ENCODE results near the gene SLC16A7. TPM values are rescaled to one million over a fixed set of nuclear protein-coding genes. Genes with fewer than 3 reads are reported as not detected.
A peak's percentile ranks its signal among the peaks of the same experiment; 100 is the strongest.
"Not testable (repeated sequence)": the region's sequence is repeated elsewhere in the genome, so short reads cannot be mapped to it uniquely, and the experiment has no call there.

Gene SLC16A7
- polyA plus RNA-seq, 3 donors: 3.2 to 4.1 (median 3.4) TPM

DNA sequence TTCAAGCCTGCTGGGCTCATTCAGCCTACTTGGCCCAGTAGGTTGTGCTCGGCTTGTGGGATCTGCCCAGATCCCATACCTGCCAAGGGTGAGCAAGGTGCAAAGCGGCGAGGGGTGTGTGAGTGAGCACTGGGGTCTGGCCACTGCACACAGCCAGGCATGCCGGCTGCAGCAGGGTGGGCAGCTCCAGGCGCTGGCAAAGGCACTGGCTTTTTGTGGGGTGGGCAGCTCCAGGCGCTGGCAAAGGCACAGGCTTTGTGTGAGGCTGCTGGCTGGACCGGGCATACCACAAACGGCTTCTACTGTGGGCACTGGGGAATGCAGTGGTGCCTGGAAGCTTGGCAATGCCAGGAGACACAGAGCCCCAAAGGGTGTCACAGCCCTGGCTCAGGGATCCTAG, 137.4 kb downstream of the SLC16A7 start:
- no peak for DNase-seq

DNA sequence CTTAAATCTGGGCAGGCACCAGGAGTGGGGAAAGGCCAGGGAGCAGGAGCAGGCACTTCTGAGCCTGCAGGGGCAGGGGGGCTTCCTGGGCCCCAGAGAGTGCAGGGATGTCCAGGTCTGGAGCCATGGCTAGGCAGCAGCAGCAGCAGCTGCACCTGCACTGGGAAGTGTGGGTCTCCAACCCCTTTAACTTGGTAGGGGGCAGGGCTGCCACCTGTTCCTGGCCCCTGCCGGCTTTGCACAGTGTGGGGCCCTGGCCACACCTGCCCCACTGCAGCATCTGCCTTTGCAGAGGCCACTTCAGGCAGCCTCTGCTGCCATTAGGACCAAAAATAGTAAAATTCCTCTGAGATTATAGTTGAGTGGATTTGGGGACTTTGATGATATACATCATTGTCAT, 138.5 kb downstream of the SLC16A7 start:
- DNase-seq: no peak

DNA sequence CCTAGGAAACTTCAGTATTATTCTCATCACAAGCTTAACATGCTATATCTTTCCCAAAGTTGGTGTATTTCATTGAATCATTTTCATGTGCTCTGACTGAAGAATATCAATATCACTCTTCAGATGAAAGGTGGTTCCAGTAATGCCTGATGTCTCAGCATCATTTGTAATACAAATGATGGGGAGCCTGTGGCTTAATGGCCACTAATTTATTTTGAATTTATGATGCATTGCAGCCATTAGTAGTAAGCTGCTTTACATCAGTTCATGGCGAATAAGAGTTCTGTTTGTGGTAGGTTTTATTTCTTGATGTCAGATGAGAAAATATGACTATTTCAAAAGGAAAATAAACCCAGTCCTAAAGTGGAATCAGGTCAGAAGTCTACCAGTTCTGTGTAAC, 139.4 kb downstream of the SLC16A7 start:
- no peak for DNase-seq

DNA sequence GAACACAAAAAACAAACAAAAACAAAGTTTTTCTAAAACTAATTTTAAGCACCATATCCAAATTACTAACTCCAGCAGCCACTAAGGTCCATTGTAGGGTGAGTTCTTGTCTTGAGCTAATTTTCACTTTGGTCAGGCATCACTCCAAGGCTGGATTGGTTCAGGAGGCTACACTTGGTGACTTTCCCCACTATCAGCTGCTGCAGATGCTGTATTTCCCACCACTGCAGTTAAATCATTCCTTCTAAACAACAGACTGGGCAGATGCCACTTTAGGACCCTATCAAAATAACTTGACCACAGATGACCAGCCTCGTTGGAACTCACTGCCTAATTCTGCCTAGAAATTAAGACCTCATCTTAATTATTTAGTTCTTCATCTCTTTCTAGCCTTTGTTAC, 140.5 kb downstream of the SLC16A7 start:
- DNase-seq: no peak

DNA sequence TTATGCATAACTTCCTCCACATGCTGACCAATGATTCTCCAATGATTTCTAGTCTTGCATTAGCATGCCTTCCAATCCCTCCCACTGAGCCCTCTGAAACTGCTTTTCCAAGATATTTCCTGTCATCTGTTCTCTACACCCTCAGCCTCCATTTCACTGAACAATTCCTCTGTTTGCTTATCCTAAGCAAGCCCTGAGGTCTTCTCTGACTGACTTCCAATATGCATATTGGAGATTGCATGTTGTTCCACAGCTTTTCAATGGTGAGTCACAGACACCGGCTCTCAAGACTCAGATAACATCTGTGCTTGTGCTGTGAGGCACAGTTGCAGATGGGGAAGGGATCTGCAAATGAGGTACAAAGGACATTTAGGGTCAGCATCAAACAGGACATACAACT, 141.0 kb downstream of the SLC16A7 start:
- DNase-seq: no peak

DNA sequence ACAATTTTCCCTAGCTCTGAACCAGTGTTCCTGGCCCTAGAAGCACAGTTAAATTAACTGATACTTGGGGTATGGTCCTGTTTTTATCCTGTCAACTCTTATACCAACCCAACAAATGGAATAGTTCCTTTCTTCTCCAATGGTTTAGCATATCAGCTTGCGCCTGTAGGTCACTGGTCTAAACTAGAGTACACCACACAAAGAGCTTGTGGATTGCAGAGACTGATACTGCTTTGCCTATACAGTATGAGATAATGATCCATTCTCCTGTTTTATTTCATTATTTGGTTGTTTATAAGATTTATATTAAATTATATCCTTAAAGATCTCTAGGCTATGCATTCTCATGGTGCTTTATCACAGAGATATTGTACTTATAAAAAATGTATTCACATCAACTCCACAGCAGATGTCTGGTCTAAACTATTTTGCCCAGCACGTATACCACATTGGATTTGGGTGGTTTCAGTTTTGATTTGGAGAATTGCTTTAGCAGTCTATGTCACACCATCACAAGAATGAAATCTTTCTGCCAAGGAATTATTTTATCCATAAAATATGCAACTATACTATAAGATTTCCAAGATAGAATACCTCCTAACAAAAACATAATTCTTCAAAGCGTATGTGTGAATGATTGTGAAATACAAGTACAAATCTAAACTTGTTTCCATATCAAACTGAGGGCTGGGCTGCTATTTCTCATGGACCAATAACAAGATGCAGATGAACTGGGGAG, 142.1 kb downstream of the SLC16A7 start:
- DNase-seq: no peak

DNA sequence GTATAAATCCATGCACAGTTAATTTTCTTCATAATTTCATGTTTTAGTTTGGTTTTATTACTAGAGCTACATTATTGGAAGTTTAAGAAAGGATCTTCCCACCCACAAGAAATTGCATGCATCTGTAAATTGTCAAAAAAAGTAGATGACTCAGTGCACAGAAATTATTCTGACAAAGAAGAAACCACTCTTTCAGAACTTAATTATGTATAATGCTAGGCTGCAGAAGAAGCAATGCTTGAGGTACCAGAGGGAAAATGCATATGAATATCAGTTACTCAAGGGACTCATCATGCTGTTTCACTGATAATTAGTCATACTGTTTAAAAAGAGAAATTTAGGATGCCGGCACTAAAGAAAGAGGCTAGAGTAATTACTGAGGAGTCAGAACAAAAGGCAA, 147.0 kb downstream of the SLC16A7 start:
- DNase-seq: no peak

DNA sequence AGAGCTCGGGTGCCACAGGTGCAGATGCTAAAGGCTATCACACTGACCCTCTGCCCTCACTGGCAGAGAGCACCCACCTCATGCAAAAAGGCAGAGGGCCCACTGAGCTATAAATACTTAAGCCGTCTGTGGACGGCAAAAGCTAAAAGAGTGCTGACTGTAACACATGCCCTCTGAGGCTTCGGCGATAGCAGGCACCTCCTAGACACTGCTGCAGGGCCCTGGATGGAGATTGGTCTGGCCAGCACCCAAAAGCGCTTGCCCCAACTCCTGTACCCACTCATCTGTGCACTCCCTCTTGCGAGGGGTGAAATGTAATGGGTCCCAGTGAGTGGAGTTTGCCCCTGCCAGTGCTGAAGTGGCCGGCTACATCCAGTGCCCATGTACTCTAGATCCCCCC, 148.7 kb downstream of the SLC16A7 start:
- no peak for DNase-seq

DNA sequence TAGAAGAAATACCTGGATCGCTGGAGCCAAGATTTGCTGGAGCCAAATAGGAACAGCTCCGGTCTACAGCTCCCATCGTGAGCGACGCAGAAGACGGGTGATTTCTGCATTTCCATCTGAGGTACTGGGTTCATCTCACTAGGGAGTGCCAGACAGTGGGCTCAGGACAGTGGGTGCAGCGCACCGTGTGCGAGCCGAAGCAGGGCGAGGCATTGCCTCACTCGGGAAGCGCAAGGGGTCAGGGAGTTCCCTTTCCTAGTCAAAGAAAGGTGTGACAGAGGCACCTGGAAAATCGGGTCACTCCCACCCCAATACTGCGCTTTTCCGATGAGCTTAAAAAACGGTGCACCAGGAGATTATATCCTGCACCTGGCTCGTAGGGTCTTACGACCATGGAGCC, 155.3 kb downstream of the SLC16A7 start:
- DNase-seq: not testable (repeated sequence)

DNA sequence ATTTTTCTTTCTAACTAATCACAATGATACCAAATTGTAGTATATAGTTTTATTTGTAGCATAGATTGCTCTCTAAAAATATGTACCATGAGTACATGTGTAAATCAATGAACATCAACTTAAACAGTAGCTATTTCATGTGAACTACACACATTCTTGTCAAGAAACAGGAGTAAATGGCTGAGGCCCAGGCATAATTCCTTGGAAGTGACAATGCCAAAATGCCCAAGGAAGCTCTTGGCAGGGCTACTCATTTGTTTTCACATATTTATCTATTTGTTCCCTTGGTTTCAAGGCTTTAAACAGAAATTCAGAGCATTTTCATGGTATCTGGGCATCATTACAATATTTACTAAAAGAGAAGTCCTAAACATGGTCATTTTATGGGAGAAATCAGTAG, 165.7 kb downstream of the SLC16A7 start:
- no peak for DNase-seq

DNA sequence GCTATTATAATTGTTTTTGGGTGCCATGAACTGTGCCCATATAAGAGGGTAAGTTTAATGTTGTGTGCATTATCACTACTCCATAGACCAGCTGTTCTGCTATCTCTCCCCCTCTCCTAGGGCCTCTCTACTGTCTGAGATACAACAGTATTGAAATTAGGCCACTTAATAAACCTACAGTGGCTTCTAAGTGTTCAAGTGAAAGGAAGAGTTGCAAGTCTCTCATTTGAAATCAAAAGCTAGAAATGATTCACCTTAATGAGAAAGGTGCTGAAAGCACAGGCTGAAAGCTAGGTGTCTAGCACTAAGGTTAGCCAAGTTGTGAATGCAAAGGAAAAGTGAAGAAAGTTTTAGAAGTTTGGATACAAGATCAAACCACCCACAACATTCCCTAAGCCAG, 168.0 kb downstream of the SLC16A7 start:
- no peak for DNase-seq

DNA sequence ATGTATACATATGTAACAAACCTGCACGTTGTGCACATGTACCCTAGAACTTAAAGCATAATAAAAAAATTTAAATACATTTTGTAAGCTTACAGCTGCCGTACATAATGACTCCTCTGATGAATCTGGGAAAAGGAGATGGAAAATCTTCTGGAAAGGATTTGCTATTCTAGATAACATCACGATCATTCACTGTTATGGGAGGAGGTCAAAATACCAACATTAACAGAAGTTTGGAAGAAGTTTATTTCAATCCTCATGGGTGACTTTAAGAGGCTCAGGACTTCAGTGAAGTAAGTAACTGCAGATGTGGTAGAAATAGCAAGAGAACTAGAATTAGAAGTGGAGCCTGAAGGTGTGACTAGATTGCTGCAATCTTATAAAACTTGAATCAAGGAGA, 172.2 kb downstream of the SLC16A7 start:
- no peak for DNase-seq

DNA sequence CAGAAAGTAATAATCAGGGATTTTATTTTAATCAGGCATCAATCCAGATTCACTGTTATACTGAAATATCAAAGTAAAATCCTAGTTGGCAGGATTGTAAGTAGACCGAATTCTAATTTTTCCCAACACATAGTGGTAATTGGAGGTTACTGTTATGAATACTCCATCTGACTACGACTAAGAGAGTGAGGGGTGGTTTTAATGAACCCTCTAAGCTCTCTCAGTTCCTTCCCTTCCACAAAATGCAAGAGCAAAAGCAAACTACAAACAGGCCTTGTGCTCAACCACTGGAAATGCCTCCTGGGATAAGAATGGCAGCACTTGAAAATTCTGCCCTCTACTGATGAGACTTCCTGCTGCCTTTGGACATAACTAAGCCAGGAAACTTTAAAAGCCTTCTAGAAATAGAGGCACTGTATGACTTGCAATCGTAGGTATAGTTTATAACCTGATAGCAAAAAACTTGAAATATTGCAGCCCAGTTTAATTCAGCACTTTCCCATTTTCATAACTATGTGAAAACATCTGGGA, 184.8 kb downstream of the SLC16A7 start:
- DNase-seq: peak; percentile 5

DNA sequence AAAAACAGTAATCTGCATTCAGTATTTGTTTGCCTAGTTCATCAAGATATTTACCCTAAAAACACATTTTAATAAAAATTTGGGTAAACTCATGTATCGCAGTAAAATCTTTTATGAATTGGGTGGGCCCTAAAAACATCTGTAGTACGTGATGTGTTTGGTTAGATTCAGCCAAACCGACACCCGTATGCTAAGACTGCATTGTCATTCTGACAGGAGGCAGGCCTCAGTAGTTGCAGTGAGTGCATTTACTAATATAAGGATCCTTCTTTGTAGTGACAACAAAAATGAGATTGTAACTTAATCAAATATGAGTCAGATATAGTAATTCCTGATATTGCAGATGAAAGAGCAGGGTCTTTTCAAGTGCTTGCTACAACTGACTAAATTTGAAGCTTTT, 191.8 kb downstream of the SLC16A7 start:
- no peak for DNase-seq

DNA sequence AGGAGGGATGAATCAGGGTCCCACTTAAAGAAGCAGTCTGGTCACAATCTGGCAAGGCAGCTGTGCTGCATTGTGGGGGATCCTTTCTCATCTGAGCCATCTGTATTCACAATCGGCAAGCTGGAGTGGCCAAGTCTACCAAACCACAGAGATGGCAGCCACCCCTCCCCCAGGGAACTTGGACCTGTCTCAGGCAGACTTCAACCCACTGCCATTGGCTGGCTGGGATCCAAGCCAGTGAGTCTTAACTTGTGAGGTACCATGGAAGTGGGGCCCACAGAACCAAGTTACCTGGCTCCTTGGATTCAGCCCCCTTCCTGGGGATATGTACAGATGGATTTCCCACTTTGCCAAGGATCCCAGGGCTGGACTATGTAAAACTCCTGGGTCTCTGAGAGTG, 196.8 kb downstream of the SLC16A7 start:
- no peak for DNase-seq

DNA sequence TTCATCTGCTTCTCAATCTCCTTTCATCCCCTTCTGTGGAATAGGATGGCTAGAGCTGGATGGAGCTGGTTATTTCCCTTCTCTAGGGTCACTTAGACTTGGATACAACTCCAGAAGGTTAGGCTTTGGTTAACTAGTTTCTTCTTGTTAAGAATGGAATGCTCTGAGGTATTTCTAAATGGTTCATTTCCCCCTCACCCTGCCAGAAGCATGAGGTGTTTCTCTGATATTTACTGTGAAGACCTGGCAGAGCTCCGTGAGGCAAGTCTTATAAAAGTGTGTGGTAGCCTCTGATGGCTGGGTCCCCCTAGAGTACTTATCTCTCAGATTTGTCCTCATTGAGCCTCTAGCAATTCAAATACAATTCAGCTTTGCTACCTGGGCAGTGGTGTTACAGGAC, 207.9 kb downstream of the SLC16A7 start:
- DNase-seq: no peak

DNA sequence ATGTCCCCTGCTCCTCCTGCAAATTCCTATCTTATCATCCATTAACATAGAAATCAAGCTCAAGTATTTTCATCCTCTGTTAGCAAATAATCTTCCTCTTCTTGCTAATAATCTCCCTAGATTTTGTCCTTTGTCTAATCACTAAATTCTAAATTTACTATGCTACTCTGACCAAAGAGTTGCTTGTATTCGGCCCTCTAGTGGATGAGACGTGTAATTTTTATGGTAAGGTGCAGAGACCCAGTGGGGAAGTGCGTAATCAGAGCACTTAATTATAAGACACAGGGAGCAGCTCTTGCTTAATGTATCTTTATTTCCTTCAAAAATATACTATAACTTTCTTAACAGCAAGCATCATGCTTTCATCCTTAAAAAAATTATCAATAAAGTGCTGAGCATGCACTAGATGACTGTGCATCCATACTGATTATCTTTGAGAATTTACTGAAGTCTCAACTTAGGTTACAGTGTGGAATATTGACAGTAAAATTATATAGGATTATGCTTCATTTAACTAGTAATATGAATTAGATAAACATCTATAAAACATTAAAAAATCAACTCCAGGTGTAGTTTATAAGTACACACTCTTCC, 212.6 kb downstream of the SLC16A7 start:
- DNase-seq: peak; percentile 10

DNA sequence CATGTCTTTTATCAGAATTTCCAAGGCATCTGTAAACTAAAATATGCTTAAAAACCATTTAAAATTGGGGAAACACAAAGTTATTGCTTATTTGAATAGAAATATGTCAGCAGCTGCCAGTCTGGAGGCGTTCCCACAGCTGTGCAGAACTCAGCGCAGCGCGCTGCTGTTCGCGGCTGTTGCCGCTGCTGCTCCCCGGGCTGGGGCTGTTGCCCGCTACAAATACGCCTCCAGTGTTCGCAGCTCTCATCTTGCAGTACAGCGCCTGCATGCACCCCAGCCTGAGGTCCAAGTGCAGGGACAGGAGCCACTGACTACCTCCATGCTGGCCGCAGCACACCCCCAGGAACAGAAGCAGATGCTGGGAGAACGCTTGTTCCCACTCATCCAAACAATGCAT, 216.2 kb downstream of the SLC16A7 start:
- no peak for DNase-seq

DNA sequence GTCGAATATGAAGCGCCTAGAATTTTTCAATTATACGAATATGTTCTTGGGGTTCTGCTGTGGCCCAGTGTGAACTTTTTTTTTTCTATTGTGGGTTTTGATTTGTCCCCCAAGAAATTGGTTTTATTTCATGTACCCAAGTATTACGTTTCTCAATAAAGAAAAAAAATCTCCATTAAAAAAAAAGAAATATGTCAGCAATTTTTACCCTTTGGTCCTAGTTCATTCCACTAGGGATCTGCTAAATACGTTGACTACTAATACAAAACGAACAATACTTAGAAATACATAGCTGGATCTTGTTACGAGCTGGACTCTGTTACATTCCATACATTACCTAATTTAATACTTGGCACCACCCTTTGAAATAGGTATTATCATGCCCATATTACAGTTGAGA, 216.9 kb downstream of the SLC16A7 start:
- DNase-seq: no peak

DNA sequence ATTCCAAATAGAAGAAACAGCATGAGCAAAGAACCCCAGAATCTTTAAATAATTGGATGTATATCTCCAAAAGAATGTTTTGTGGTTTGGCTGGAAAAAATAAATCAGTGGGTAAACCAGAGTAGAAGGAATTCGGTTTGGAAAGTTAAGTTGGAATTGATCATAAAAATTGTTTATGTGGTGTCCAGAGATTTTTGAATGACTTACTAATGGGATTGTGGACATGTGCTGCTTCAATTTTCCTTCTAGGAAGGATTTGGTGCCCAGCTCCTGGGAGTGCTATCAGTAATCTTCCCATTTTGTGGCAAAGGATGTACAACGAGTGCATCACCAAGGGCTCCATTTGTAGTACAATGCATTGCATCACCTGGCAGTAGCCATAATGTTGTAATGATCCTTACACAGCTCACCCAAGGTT, 224.8 kb downstream of the SLC16A7 start:
- no peak for DNase-seq

DNA sequence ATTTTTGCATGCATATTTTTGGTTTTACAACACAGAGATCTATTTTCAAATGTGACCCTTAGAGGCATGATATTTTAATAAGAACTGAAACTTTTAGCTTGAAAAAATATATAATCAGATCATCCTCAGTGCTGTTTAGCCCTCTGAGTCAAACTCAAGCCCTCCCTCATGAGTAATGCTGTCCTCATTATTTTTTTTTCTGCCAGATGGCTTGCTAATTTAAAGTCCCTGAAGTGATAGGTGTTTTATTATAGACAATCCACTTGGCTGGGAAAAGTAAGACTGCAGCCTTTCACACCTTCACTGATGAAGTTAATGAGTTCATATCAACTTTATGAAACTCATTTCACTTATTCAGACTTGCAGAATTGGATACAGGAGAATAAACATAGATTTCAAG, 227.7 kb downstream of the SLC16A7 start:
- DNase-seq: no peak

DNA sequence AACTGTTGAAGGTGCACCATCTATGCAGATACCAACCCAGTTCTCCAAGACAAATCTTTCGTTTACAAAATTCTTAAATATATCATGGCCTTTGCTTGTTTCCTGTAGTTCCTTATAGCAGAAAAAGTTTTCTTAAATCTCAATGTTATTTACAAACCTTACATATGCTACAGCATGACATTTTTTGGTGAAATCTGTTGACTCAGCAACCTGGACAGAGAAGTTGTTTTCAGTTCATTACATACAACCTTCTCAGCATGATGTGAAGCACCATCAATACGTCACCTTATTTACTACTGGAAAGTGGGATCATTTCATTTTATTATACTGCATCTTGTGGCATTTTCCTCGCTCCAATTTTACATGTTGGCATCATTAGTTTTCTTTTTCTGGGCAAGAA, 231.9 kb downstream of the SLC16A7 start:
- no peak for DNase-seq

DNA sequence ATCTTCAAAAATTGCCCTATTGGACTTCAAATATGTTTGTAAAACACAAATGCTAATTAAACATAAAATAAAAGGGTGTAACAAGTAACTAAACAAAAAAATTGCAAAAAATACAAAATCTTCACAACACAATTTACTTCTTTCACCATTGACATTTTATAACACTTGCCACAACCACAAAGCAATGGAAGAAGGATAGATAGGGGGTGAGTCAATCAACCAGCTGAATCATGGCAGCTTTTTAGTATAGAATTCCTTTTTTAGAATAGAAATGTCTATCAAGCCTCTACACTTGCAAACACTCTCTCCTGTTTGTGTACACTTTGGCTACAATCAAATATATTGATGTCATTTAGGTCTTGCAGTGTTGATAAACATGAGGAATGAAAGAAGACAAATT, 232.7 kb downstream of the SLC16A7 start:
- DNase-seq: no peak

DNA sequence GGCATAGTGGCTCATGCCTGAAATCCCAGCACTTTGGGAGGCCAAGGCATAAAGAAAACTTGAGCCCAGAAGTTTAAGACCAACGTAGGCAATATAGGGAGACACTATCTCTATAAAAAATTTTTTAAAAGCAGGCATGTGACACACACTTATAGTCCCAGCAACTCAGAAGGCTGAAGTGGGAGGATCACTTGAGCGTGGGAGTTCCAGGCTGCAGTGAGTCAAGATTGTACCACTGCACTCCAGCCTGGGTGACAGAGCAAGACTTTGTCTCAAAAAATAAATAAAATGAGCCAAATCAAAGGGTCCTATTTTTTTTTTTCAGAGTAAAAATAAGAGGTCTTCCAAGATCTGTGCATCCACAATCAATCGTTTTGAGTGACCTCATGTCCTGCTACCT, 237.6 kb downstream of the SLC16A7 start:
- DNase-seq: no peak

Data from renal pelvis (tissue), 4 donors.